K562 (cell line): Measurements from ENCODE around the gene ALKBH8. TPM values are rescaled to one million over a fixed set of nuclear protein-coding genes. Genes with fewer than 3 reads are reported as not detected.
A peak's percentile ranks its signal among the peaks of the same experiment; 100 is the strongest.

Experiments used
- BMI1 ChIP-seq: fragments of 150-350 bp; IDR thresholded peaks from 2 replicates; pipeline ENCODE4 v1.6.1; 2014; ENCODE audit warnings: low read length
- CHD7 ChIP-seq: fragments of 200-600 bp; sonication (generic); IDR thresholded peaks from one replicate; pipeline ENCODE4 v1.6.1; 2012; ENCODE audit warnings: mild to moderate bottlenecking, low read depth, low read length, inconsistent platforms
- FOXJ3 ChIP-seq: sonication (generic); formaldehyde crosslinking; IDR thresholded peaks from 2 replicates; pipeline ENCODE4 v1.4.0; 2020; ENCODE audit warnings: mild to moderate bottlenecking, missing genetic modification reagents
- HDAC1 ChIP-seq, 2 experiments: fragments of 450-650 bp; IDR thresholded peaks; 2 replicates each; pipeline ENCODE4 v1.6.1; 2016 to 2017; ENCODE audit warnings: inconsistent platforms in 1 of 2, mild to moderate bottlenecking in 1 of 2, moderate library complexity in 1 of 2
- NCOA2 ChIP-seq, 2 experiments: fragments of 450-650 bp; IDR thresholded peaks; 2 replicates each; pipeline ENCODE4 v1.6.1; 2018; ENCODE audit warnings: mild to moderate bottlenecking in 2 of 2, moderate library complexity in 1 of 2; ENCODE audit not compliant: partially characterized antibody in 2 of 2
- PPARD ChIP-seq: fragments of 250-450 bp; sonication (Bioruptor Pico); IDR thresholded peaks from 2 replicates; pipeline ENCODE4 v1.8.0; 2022; ENCODE audit warnings: inconsistent platforms, mild to moderate bottlenecking, moderate library complexity
- SMAD1 ChIP-seq: fragments of 150-350 bp; IDR thresholded peaks from 2 replicates; pipeline ENCODE4 v1.6.1; 2014; ENCODE audit warnings: low read length, low read depth; ENCODE audit not compliant: partially characterized antibody
- STAT6 ChIP-seq: sonication (generic); formaldehyde crosslinking; IDR thresholded peaks from 2 replicates; pipeline ENCODE4 v1.8.1; 2023; ENCODE audit warnings: mild to moderate bottlenecking, missing genetic modification reagents
- TCF7L2 ChIP-seq: fragments of 150-350 bp; IDR thresholded peaks from 2 replicates; pipeline ENCODE4 v1.6.1; 2016; ENCODE audit warnings: low read depth, mild to moderate bottlenecking, low read length, moderate library complexity
- TCFL5 ChIP-seq: fragments of 250-450 bp; sonication (Bioruptor Pico); conservative IDR thresholded peaks from 2 replicates; pipeline ENCODE4 v1.6.1; 2021; ENCODE audit warnings: mild to moderate bottlenecking, moderate library complexity, matching md5 sums
- TFAM ChIP-seq: fragments of 250-450 bp; sonication (Bioruptor Pico); conservative IDR thresholded peaks from 2 replicates; pipeline ENCODE4 v1.5.0; 2021; ENCODE audit warnings: mild to moderate bottlenecking, moderate library complexity
- ZBTB43 ChIP-seq: sonication (generic); formaldehyde crosslinking; IDR thresholded peaks from 2 replicates; pipeline ENCODE4 v1.8.0; 2023; ENCODE audit warnings: mild to moderate bottlenecking, missing genetic modification reagents
- ZZZ3 ChIP-seq: fragments of 450-650 bp; IDR thresholded peaks from 2 replicates; pipeline ENCODE4 v1.6.1; 2016; ENCODE audit warnings: antibody characterized with exemption, mild to moderate bottlenecking, moderate library complexity
- polyA plus RNA-seq, 8 experiments: library from polyadenylated mRNA; depleted of rRNA in 4 of 8; stranded (reverse) in 5 of 8; unstranded in 3 of 8; fragments of >200 nt; fragmentation: Nextera tagmentation in 2 of 8; fragmentation: Illumina TruSeq in 1 of 8; extraction: Ambion mirVana in 2 of 8; extraction: Trizol in 1 of 8; gene quantifications; 2 replicates each; pipeline versions ENCODE4 v1.2.1 to v1.2.3, GENCODE V29; 2011 to 2014; ENCODE audit warnings: inconsistent platforms in 1 of 8, missing spikeins in 1 of 8
- total RNA-seq, 7 experiments: library from RNA; depleted of rRNA in 6 of 7; stranded (reverse); fragments of >200 nt in 6 of 7; fragmentation: Illumina TruSeq in 2 of 7; extraction: Trizol in 2 of 7; gene quantifications; 2 replicates each; pipeline versions ENCODE4 v1.2.1 to v1.2.3, GENCODE V29; 2011 to 2021; ENCODE audit warnings: low replicate concordance in 1 of 7

ALKBH8 gene
- total and polyA plus RNA-seq, 9 of the 15 experiments (the other 6 are each of a cell fraction or from before 2014, with no cell fraction given), result 4.3 to 14.4 (median 9.1) TPM

- TF ChIP-seq CHD7 (no peak), TCF7L2 (no peak), PPARD (CRISPR knock-in tag) (no peak), BMI1 (no peak), TCFL5 (CRISPR knock-in tag) (no peak), NCOA2 (IDR thresholded peaks at IDR 0.05; ENCODE audit: partially characterized antibody in 2 of 2) (no peak), STAT6 (CRISPR knock-in tag) (no peak), ZBTB43 (CRISPR knock-in tag) (no peak), FOXJ3 (CRISPR knock-in tag) (no peak), TFAM (CRISPR knock-in tag) (no peak), SMAD1 (no peak), HDAC1 (IDR thresholded peaks at IDR 0.05) (peak; percentile 80 to 99; a peak in 3 of 4 replicates), ZZZ3 (no peak)
Observed at GRCh38 chr11:107565219-107565937, at the start of gene ALKBH8 (continued).
